Chondrocyte (in vitro differentiated cells): Measurements from ENCODE around the gene TRAPPC1. TPM values are rescaled to one million over a fixed set of nuclear protein-coding genes. Genes with fewer than 3 reads are reported as not detected.
"Not testable (repeated sequence)": the region's sequence is repeated elsewhere in the genome, so short reads cannot be mapped to it uniquely, and the experiment has no call there.

Experiments
- DNase-seq: peaks from one replicate; pipeline ENCODE4 v3.0.0; 2021; ENCODE audit warnings: mixed read lengths, low spot score
- H3K27ac Mint-ChIP-seq: one replicate; pipeline ENCODE4 v1.8.0; 2021; ENCODE audit warnings: mild to moderate bottlenecking, moderate library complexity, mixed read lengths; ENCODE audit not compliant: unreplicated experiment
- H3K27me3 Mint-ChIP-seq: 2 replicates; pipeline ENCODE4 v1.8.0; 2021; ENCODE audit warnings: low read depth, mixed read lengths
- H3K36me3 Mint-ChIP-seq: 2 replicates; pipeline ENCODE4 v1.8.0; 2021; ENCODE audit warnings: low read depth, mixed read lengths
- H3K4me1 Mint-ChIP-seq: 2 replicates; pipeline ENCODE4 v1.8.0; 2021; ENCODE audit warnings: low read depth, mild to moderate bottlenecking, mixed read lengths
- H3K4me3 Mint-ChIP-seq: one replicate; pipeline ENCODE4 v1.8.0; 2021; ENCODE audit warnings: mild to moderate bottlenecking, moderate library complexity, mixed read lengths; ENCODE audit not compliant: unreplicated experiment
- H3K9me3 Mint-ChIP-seq: 2 replicates; pipeline ENCODE4 v1.8.0; 2021; ENCODE audit warnings: low read depth, mixed read lengths
- total RNA-seq: library from RNA; stranded (reverse); gene quantifications from 3 replicates; pipeline ENCODE4 v1.2.1, GENCODE V29; 2021
- TF ChIP-seq, protein P1 (sequence below): fragments of 200-600 bp; sonication (generic); IDR thresholded peaks from 2 replicates; pipeline ENCODE4 v1.5.0; 2021; ENCODE audit warnings: antibody characterized with exemption, mild to moderate bottlenecking, moderate library complexity

The TRAPPC1 gene
- total RNA-seq, 1 donor from 2014 or later = 135 TPM

DNA sequence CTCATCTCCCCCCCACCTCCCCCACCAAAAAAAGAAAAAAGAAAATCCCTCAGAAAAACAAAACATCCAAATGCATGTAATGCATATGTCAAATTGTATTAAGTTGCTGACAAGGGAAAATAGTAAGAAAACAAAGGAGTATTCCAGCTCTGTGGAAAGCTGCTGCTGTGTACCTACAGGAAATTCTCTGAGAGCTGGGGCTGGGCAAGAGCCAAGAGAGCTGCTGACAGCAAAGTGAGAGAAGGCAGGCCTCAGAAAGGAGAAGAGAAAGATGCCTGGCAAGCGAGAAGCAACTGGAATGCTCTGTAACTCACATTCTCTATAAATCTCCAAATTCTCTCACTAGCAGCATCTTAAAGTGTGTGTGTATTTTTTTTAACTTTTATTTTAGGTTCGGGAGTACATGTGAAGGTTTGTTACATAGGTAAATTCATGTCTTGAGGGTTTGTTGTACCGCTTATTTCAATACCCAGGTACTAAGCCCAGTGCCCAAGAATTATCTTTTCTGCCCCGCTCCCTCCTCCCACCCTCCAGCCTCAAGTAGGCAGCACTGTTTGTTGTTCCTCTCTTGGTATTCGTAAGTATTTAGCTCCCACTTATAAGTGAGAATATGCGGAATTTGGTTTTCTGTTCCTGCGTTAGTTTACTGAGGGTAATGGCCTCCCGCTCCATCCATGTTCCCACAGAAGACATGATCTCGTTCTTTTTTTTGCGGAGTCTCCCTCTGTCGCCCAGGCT is 24.7 kb upstream of the TRAPPC1 start:
- Mint-ChIP-seq H3K27me3 (peaks cover 7% of the 10 kb centered on the region), H3K9me3 (no peaks in the 10 kb centered on the region), H3K4me3 (no peak overlapping the region), H3K27ac (peak overlapping the region; percentile 79), H3K4me1 (peaks cover 7% of the 10 kb centered on the region), H3K36me3 (peaks cover 2% of the 10 kb centered on the region)
- no peak for DNase-seq
- TF ChIP-seq, protein P1, sequence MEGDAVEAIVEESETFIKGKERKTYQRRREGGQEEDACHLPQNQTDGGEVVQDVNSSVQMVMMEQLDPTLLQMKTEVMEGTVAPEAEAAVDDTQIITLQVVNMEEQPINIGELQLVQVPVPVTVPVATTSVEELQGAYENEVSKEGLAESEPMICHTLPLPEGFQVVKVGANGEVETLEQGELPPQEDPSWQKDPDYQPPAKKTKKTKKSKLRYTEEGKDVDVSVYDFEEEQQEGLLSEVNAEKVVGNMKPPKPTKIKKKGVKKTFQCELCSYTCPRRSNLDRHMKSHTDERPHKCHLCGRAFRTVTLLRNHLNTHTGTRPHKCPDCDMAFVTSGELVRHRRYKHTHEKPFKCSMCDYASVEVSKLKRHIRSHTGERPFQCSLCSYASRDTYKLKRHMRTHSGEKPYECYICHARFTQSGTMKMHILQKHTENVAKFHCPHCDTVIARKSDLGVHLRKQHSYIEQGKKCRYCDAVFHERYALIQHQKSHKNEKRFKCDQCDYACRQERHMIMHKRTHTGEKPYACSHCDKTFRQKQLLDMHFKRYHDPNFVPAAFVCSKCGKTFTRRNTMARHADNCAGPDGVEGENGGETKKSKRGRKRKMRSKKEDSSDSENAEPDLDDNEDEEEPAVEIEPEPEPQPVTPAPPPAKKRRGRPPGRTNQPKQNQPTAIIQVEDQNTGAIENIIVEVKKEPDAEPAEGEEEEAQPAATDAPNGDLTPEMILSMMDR = no peak

DNA sequence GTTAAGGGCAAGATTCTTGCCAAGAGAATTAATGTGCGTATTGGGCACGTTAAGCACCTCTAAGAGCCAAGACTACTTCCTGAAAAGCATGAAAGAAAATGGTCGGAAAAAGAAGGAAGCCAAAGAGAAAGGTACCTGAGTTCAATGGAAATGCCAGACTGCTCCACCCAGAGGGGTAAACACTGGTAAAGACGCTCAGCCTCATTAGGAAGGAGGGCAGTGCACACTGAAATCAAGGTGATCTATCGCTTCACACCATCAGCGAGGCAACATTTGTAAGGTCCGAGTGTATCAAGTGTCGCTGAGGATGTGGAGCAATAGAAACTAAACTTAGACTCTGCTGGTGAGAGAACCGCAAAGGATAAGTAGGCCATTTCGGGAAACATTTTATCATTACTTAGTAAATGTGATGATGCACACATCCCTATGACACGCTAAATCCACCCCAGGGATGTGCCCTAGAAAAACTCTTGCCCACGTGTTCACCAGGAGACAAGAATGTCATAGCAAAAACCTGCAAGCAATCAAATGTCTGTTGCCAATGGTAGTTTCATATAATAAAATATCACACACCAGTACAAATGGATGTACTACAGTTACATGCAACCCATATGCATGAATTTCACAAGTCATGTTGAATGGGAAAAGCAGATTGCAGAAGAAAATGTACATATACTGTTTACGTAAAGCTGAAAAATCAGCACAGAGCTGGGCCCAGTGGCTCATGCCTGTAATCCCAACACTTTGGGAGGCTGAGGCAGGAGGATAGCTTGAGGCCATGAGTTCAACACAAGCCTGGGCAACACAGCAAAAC is 23.9 kb upstream of the TRAPPC1 start:
- TF ChIP-seq, protein P1 = no peak
- H3K36me3 Mint-ChIP-seq = peaks cover 4% of the 10 kb centered on the region
- no peak overlapping the region for H3K27ac Mint-ChIP-seq
- H3K4me3 Mint-ChIP-seq = no peak overlapping the region
- DNase-seq = no peak
- no peaks in the 10 kb centered on the region for H3K9me3 Mint-ChIP-seq
- peaks cover 7% of the 10 kb centered on the region for H3K4me1 Mint-ChIP-seq
- H3K27me3 Mint-ChIP-seq = peaks cover 3% of the 10 kb centered on the region

DNA sequence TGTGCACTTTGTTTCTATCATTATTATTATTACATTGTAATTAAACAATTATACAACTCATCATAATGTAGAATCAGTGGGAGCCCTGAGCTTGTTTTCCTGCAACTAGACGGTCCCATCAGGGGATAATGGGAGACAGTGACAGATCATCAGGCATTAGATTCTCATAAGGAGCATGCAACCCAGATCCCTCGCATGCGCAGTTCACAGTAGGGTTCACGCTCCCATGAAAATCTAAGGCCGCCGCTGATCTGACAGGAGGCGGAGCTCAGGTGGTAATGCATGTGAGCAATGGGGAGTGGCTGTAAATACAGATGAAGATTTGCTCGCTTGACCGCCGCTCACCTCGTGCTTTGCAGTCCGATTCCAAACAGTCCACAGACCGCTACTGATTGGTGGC is 21.5 kb upstream of the TRAPPC1 start:
- H3K27me3 Mint-ChIP-seq, DNase-seq, H3K27ac Mint-ChIP-seq, H3K4me1 Mint-ChIP-seq, H3K4me3 Mint-ChIP-seq, H3K9me3 Mint-ChIP-seq: not testable (repeated sequence)
- peaks cover 24% of the 10 kb centered on the region for H3K36me3 Mint-ChIP-seq

DNA sequence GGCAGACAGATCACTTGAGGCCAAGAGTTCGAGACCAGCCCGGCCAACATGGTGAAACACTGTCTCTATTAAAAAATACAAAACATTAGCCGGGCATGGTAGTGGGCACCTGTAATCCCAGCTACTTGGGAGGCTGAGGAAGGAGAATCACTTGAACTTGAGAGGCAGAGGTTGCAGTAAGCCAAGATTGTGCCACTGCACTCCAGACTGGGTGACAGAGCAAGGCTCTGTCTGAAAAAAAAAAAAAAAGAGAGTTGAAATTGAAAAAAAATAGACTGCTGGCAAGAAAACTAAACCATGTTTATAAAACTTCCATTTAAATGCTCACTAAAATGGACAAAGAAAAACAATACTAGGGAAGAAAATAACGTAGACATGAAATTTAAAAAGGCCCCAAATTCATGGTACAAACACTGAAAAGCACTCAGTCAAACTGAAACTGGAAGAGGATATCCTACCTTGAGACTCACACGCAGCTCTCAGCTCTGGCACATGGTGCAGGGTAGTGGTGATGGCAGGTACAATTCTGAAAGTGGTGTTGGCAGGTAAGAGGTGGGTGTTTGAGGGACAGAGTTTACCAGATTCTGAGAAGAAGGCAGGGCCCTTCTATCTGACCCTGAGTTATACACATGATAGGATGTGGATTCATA is 19.5 kb upstream of the TRAPPC1 start:
- Mint-ChIP-seq H3K27ac (no peak overlapping the region), H3K36me3 (peaks cover 38% of the 10 kb centered on the region), H3K4me3 (no peak overlapping the region), H3K9me3 (no peaks in the 10 kb centered on the region), H3K4me1 (peaks cover 5% of the 10 kb centered on the region), H3K27me3 (no peaks in the 10 kb centered on the region)
- TF ChIP-seq, protein P1 = no peak
- DNase-seq = no peak

DNA sequence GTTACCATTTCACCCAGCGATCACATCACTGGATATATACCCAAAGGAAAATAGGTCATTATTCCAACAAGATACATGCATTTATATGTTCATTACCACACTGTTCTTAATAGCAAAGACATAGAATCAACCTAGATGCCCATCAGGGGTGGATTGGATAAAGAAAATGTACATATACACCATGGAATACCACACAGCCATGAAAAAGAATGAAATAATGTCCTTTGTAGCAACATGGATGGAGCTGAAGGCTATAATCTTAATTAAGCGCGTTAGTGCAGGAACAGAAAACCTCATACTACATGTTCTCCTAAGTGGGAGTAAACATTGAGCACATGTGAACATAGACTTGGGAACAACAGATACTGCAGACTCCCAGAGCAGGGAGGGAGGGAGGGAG is 18.8 kb upstream of the TRAPPC1 start:
- H3K4me3 Mint-ChIP-seq = no peak overlapping the region
- H3K9me3 Mint-ChIP-seq = no peaks in the 10 kb centered on the region
- H3K27me3 Mint-ChIP-seq = no peaks in the 10 kb centered on the region
- peaks cover 39% of the 10 kb centered on the region for H3K36me3 Mint-ChIP-seq
- H3K27ac Mint-ChIP-seq = no peak overlapping the region
- H3K4me1 Mint-ChIP-seq = no peaks in the 10 kb centered on the region
- TF ChIP-seq, protein P1 = no peak
- DNase-seq = no peak
